HG03066 (cell line): ENCODE data around the gene FOXA3.
"Not testable (repeated sequence)": the region's sequence is repeated elsewhere in the genome, so short reads cannot be mapped to it uniquely, and the experiment has no call there.

Source experiments
- ATAC-seq: cut with Tn5 transposase; IDR thresholded peaks from one replicate; pipeline ENCODE4 v1.9.1; 2021; ENCODE audit warnings: low read depth; ENCODE audit not compliant: unreplicated experiment

FOXA3 gene

GRCh38 chr19:45886427-45887199, 22.5 kb downstream of the FOXA3 start:
- peak; percentile 38 for ATAC-seq

- ATAC-seq, result no peak
Measured at GRCh38 chr19:45887200-45887710, 23.1 kb downstream of the FOXA3 start.

GRCh38 chr19:45889210-45889885, 25.2 kb downstream of the FOXA3 start:
- ATAC-seq, result no peak

- ATAC-seq, result no peak
Measured at GRCh38 chr19:45890877-45891276, 26.8 kb downstream of the FOXA3 start.

GRCh38 chr19:45895519-45895972, 31.4 kb downstream of the FOXA3 start:
- no peak for ATAC-seq

- not testable (repeated sequence) for ATAC-seq
Measured at GRCh38 chr19:45895983-45896599, 32.0 kb downstream of the FOXA3 start.

- ATAC-seq, result no peak
Measured at GRCh38 chr19:45897261-45897812, 33.2 kb downstream of the FOXA3 start.

GRCh38 chr19:45899253-45899652, 35.1 kb downstream of the FOXA3 start:
- ATAC-seq, result no peak

- ATAC-seq, result no peak
Measured at GRCh38 chr19:45899919-45900589, 35.9 kb downstream of the FOXA3 start.

- no peak for ATAC-seq
Measured at GRCh38 chr19:45900738-45901431, 36.8 kb downstream of the FOXA3 start.

- no peak for ATAC-seq
Measured at GRCh38 chr19:45901432-45901911, 37.3 kb downstream of the FOXA3 start.

- no peak for ATAC-seq
Measured at GRCh38 chr19:45901912-45902650, 38.0 kb downstream of the FOXA3 start, which contains the start of gene MYPOP. MYPOP (minus strand) TSS chr19:45902613; CDS start chr19:45901773, 840 bp downstream.

GRCh38 chr19:45902651-45903625, 38.8 kb downstream of the FOXA3 start:
- peak; percentile 73 for ATAC-seq

GRCh38 chr19:45905011-45905410, 40.9 kb downstream of the FOXA3 start:
- ATAC-seq, result no peak

- ATAC-seq, result no peak
Measured at GRCh38 chr19:45906221-45906620, 42.1 kb downstream of the FOXA3 start.

- ATAC-seq, result no peak
Measured at GRCh38 chr19:45908956-45909355, 44.8 kb downstream of the FOXA3 start.

- no peak for ATAC-seq
Measured at GRCh38 chr19:45911291-45911690, 47.2 kb downstream of the FOXA3 start.
